ENCODE measurements around the gene DCTN4. TPM values are rescaled to one million over a fixed set of nuclear protein-coding genes. Genes with fewer than 3 reads are reported as not detected.

The DCTN4 gene
- polyA plus RNA-seq, 1 experiment = 61.1 TPM

DNA sequence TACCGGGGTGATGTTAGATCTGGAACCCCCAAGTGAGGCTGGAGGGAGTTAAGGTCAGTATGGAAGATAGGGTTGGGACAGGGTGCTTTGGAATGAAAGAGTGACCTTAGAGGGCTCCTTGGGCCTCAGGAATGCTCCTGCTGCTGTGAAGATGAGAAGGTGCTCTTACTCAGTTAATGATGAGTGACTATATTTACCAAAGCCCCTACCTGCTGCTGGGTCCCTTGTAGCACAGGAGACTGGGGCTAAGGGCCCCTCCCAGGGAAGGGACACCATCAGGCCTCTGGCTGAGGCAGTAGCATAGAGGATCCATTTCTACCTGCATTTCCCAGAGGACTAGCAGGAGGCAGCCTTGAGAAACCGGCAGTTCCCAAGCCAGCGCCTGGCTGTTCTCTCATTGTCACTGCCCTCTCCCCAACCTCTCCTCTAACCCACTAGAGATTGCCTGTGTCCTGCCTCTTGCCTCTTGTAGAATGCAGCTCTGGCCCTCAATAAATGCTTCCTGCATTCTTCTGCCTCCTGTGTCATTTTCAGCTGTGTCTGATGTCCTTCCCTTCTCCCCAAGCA lies 100.0 kb downstream of the DCTN4 start:
- TF ChIP-seq, protein P1, sequence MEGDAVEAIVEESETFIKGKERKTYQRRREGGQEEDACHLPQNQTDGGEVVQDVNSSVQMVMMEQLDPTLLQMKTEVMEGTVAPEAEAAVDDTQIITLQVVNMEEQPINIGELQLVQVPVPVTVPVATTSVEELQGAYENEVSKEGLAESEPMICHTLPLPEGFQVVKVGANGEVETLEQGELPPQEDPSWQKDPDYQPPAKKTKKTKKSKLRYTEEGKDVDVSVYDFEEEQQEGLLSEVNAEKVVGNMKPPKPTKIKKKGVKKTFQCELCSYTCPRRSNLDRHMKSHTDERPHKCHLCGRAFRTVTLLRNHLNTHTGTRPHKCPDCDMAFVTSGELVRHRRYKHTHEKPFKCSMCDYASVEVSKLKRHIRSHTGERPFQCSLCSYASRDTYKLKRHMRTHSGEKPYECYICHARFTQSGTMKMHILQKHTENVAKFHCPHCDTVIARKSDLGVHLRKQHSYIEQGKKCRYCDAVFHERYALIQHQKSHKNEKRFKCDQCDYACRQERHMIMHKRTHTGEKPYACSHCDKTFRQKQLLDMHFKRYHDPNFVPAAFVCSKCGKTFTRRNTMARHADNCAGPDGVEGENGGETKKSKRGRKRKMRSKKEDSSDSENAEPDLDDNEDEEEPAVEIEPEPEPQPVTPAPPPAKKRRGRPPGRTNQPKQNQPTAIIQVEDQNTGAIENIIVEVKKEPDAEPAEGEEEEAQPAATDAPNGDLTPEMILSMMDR (IDR thresholded peaks at IDR 0.05; ENCODE audit: low read depth, low read length) = no peak
- Histone ChIP-seq H3K27me3 (ENCODE audit: control insufficient read depth, insufficient read depth, low read length) (peaks cover 9% of the 10 kb centered on the region), H3K4me3 (ENCODE audit: low read depth, low read length) (no peak overlapping the region), H3K9me3 (ENCODE audit: control insufficient read depth, insufficient read depth, low read length) (no peaks in the 10 kb centered on the region), H3K27ac (ENCODE audit: low read depth, low read length) (no peak overlapping the region)
- POLR2A ChIA-PET = no interaction called here
- DNase-seq (ENCODE audit: low read depth, low spot score) = no peak
- CTCF ChIA-PET = interaction anchor here (0.8 to 9.3 kb wide), 4 partner anchors 67 to 209 kb away, joined by 3 to 130 read pairs (median 4); no protein-coding TSS in a partner anchor

Other genes starting within 250 kb of the DCTN4 start
- gene SYNPO, start 118.4 kb downstream of the DCTN4 start, polyA plus RNA-seq (2011; rRNA removed) = 10.1 and 12.7 TPM in 2 replicates
- 0.51 and 0.68 TPM in 2 replicates for gene MYOZ3, start 97.8 kb downstream of the DCTN4 start, polyA plus RNA-seq (2011; rRNA removed)
- 42.4 and 49.5 TPM in 2 replicates for gene RBM22, start 58.0 kb downstream of the DCTN4 start, polyA plus RNA-seq (2011; rRNA removed)
- 34.3 and 36.3 TPM in 2 replicates for gene SMIM3, start 19.7 kb upstream of the DCTN4 start, polyA plus RNA-seq (2011; rRNA removed)
- gene IRGM, start 87.5 kb upstream of the DCTN4 start, polyA plus RNA-seq (2011; rRNA removed) = not detected in 2 replicates
- gene ZNF300, start 146.0 kb upstream of the DCTN4 start, polyA plus RNA-seq (2011; rRNA removed) = 7.3 and 10.1 TPM in 2 replicates

Measured in AG04450 (cell line).